WERI-Rb-1 (cell line): ENCODE results near the gene MAPT.

Source experiments
- DNase-seq: peaks from one replicate; pipeline ENCODE4 v3.0.0-alpha.2; 2020
- H3K27ac ChIP-seq: fragments of 250-450 bp; sonication (Bioruptor Pico); 2 replicates; pipeline ENCODE4 v1.5.1; 2020; ENCODE audit warnings: mild to moderate bottlenecking, moderate library complexity
- H3K27me3 ChIP-seq: fragments of 250-450 bp; sonication (Bioruptor Pico); 2 replicates; pipeline ENCODE4 v1.5.1; 2021; ENCODE audit warnings: mild to moderate bottlenecking, low read depth, moderate library complexity; ENCODE audit not compliant: insufficient read depth, severe bottlenecking
- H3K36me3 ChIP-seq: fragments of 250-450 bp; sonication (Bioruptor Pico); 2 replicates; pipeline ENCODE4 v1.5.1; 2020; ENCODE audit warnings: mild to moderate bottlenecking, moderate library complexity
- H3K4me3 ChIP-seq: 2 replicates; pipeline ENCODE4 v1.5.1; 2011; ENCODE audit warnings: low read depth, mild to moderate bottlenecking, control low read depth, low read length
- H3K9me3 ChIP-seq: fragments of 250-450 bp; sonication (Bioruptor Pico); 2 replicates; pipeline ENCODE4 v1.5.1; 2021; ENCODE audit warnings: mild to moderate bottlenecking, moderate library complexity; ENCODE audit not compliant: severe bottlenecking
- TF ChIP-seq, protein P1 (sequence below): IDR thresholded peaks from 2 replicates; pipeline ENCODE4 v1.5.1; 2011; ENCODE audit warnings: low read depth, mild to moderate bottlenecking, control low read depth, inconsistent platforms, low read length

The MAPT gene

GRCh38 chr17:45850468-45850867, 43.9 kb upstream of the MAPT start:
- DNase-seq, result no peak
- peaks cover 5% of the 10 kb centered on the region for H3K9me3 ChIP-seq
- no peaks in the 10 kb centered on the region for H3K27me3 ChIP-seq
- no peaks in the 10 kb centered on the region for H3K36me3 ChIP-seq
- H3K4me3 ChIP-seq, result no peak overlapping the region
- H3K27ac ChIP-seq, result no peak overlapping the region
- TF ChIP-seq, protein P1, sequence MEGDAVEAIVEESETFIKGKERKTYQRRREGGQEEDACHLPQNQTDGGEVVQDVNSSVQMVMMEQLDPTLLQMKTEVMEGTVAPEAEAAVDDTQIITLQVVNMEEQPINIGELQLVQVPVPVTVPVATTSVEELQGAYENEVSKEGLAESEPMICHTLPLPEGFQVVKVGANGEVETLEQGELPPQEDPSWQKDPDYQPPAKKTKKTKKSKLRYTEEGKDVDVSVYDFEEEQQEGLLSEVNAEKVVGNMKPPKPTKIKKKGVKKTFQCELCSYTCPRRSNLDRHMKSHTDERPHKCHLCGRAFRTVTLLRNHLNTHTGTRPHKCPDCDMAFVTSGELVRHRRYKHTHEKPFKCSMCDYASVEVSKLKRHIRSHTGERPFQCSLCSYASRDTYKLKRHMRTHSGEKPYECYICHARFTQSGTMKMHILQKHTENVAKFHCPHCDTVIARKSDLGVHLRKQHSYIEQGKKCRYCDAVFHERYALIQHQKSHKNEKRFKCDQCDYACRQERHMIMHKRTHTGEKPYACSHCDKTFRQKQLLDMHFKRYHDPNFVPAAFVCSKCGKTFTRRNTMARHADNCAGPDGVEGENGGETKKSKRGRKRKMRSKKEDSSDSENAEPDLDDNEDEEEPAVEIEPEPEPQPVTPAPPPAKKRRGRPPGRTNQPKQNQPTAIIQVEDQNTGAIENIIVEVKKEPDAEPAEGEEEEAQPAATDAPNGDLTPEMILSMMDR, result no peak

DNA sequence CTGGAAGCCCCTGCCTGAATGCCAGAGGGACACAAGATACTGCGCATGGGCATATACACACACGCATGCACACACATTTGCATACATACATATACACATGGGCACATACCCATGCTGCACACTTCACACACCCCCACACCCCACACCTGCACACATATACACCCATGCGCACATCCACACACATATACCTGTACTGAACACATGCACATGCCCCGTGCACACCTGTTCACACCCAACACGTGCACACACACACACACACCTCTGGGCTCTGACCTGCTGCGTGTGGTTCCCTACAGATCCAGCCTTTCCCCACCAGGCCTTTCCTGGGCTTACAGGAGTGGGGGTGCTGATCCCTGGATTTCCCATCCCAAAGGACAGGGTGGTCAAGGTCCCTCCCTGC, 43.3 kb upstream of the MAPT start:
- no peaks in the 10 kb centered on the region for H3K27me3 ChIP-seq
- no peak overlapping the region for H3K4me3 ChIP-seq
- no peak overlapping the region for H3K27ac ChIP-seq
- TF ChIP-seq, protein P1, result no peak
- no peak for DNase-seq
- no peaks in the 10 kb centered on the region for H3K36me3 ChIP-seq
- H3K9me3 ChIP-seq, result peaks cover 7% of the 10 kb centered on the region

- Histone ChIP-seq H3K36me3 (no peaks in the 10 kb centered on the region), H3K4me3 (no peak overlapping the region), H3K27ac (peak overlapping the region; percentile 22; the same call in 1 of the 2 replicates), H3K9me3 (peaks cover 8% of the 10 kb centered on the region), H3K27me3 (no peaks in the 10 kb centered on the region)
- TF ChIP-seq, protein P1, result no peak
- DNase-seq, result no peak
These were observed 42.9 kb upstream of the MAPT start for GRCh38 chr17:45851464-45851863.

DNA sequence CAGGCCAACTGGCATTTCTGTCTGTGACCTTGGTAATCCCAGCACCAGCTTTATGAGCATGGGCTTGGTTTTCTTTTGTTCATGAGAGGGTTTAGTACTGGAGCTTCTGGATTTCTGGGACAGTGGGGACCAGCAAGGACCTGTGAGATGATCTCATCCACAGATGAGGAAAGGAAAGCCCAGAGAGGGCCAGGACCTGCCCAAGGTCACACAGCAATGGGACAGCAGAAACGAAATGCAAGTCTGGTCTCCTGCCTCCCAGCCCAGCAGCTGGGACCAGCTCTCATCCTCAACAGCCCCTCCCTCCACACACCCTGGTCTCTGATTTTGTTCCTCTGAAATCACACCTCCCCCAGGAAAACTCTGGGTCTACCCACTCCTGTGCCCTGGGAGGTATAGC, 42.5 kb upstream of the MAPT start:
- no peak for DNase-seq
- peak overlapping the region; percentile 22; the same call in 1 of the 2 replicates for H3K27ac ChIP-seq
- H3K27me3 ChIP-seq, result no peaks in the 10 kb centered on the region
- no peaks in the 10 kb centered on the region for H3K36me3 ChIP-seq
- H3K4me3 ChIP-seq, result no peak overlapping the region
- peaks cover 8% of the 10 kb centered on the region for H3K9me3 ChIP-seq
- TF ChIP-seq, protein P1, result no peak

GRCh38 chr17:45852535-45853297, 41.6 kb upstream of the MAPT start:
- TF ChIP-seq, protein P1, result peak; percentile 75
- H3K36me3 ChIP-seq, result no peaks in the 10 kb centered on the region
- H3K4me3 ChIP-seq, result no peak overlapping the region
- peaks cover 8% of the 10 kb centered on the region for H3K9me3 ChIP-seq
- no peaks in the 10 kb centered on the region for H3K27me3 ChIP-seq
- peak overlapping the region; percentile 22; the same call in 1 of the 2 replicates for H3K27ac ChIP-seq
- peak; percentile 76 for DNase-seq

GRCh38 chr17:45854209-45854608, 40.1 kb upstream of the MAPT start:
- H3K27me3 ChIP-seq, result no peaks in the 10 kb centered on the region
- H3K36me3 ChIP-seq, result no peaks in the 10 kb centered on the region
- H3K9me3 ChIP-seq, result peaks cover 8% of the 10 kb centered on the region
- TF ChIP-seq, protein P1, result no peak
- no peak for DNase-seq
- no peak overlapping the region for H3K4me3 ChIP-seq
- H3K27ac ChIP-seq, result no peak overlapping the region
